ENCODE results near the gene CACNA1G. TPM values are rescaled to one million over a fixed set of nuclear protein-coding genes. Genes with fewer than 3 reads are reported as not detected.

CACNA1G gene
- total and polyA plus RNA-seq, 2 donors (not counting 3 experiments of a cell fraction or from before 2014, with no cell fraction given): not detected

GRCh38 chr17:50627782-50628601 lies 67.5 kb downstream of the CACNA1G start:
- H3K4me3 ChIP-seq (replicated peaks in 1 of 3; ENCODE audit: insufficient read depth in 1 of 3, low read depth in 1 of 3, low read length in 3 of 3): no peak overlapping the region
- H3K9ac ChIP-seq (replicated peaks; ENCODE audit: extremely low read depth, insufficient read depth, low read length): no peak overlapping the region
- dilution Hi-C loops (cut with MboI; ENCODE audit: extremely low pct_ligation_motif_present, low sequenced_read_pairs) (no loop called here), intact Hi-C loops (cut with micrococcal nuclease) (no loop called here)
- H4K20me1 ChIP-seq (replicated peaks; ENCODE audit: control insufficient read depth, extremely low read depth, insufficient read depth, low read length): no peaks in the 10 kb centered on the region
- FAIRE-seq: no peak
- TF ChIP-seq POLR2AphosphoS5 (IDR thresholded peaks at IDR 0.05; ENCODE audit: insufficient read depth, low read depth, low read length) (no peak), EZH2 (IDR thresholded peaks at IDR 0.05; ENCODE audit: borderline replicate concordance, low read depth, low read length, severe bottlenecking) (no peak), MYC (IDR thresholded peaks at IDR 0.05; ENCODE audit: low read depth, low read length) (no peak), GATA2 (IDR thresholded peaks at IDR 0.05; ENCODE audit: insufficient read depth, insufficient read length, low read depth, low read length) (no peak), CTCF (IDR thresholded peaks at IDR 0.05; ENCODE audit: extremely low read depth in 1 of 2, insufficient read depth in 1 of 2, low read depth in 1 of 2, low read length in 2 of 2) (no peak), JUN (IDR thresholded peaks at IDR 0.05; ENCODE audit: borderline replicate concordance, insufficient read depth, insufficient read length, low read depth) (no peak), MAX (IDR thresholded peaks at IDR 0.05; ENCODE audit: insufficient read depth, insufficient read length) (no peak), POLR2A (IDR thresholded peaks at IDR 0.05; ENCODE audit: low read depth, low read length) (no peak), FOS (IDR thresholded peaks at IDR 0.05; ENCODE audit: borderline replicate concordance, insufficient read depth, low read length) (no peak)
- no peak overlapping the region for H3K4me2 ChIP-seq (ENCODE audit: insufficient read depth, low read length)
- H2AFZ ChIP-seq (ENCODE audit: low read depth, low read length): no peak overlapping the region
- no peak for DNase-seq (ENCODE audit: low read depth, low spot score)
- H3K9me3 ChIP-seq (replicated peaks; ENCODE audit: control insufficient read depth, insufficient read depth, low read length): no peaks in the 10 kb centered on the region
- H3K79me2 ChIP-seq (ENCODE audit: control insufficient read depth, insufficient read depth, low read length): no peaks in the 10 kb centered on the region
- no peak overlapping the region for H3K27ac ChIP-seq (ENCODE audit: insufficient read depth, low read depth, low read length)
- no peaks in the 10 kb centered on the region for H3K36me3 ChIP-seq (ENCODE audit: control insufficient read depth in 2 of 2, extremely low read depth in 1 of 2, insufficient read depth in 2 of 2, low read length in 2 of 2)
- ChIA-PET CTCF (interaction anchor here (0.8 to 10.3 kb wide), 18 partner anchors 8 to 146 kb away, joined by 3 to 398 read pairs (median 6); partner anchors contain the start of gene SPATA20), POLR2A (no interaction called here)
- BruUV-seq (replicated peaks): no TSS peak
- H3K4me1 ChIP-seq (ENCODE audit: control insufficient read depth, extremely low read depth, insufficient read depth, low read length): peaks cover 12% of the 10 kb centered on the region
- H3K27me3 ChIP-seq (ENCODE audit: control insufficient read depth in 2 of 2, insufficient read depth in 2 of 2, low read length in 2 of 2): peaks cover 0 to 5% of the 10 kb centered on the region in 2 experiments
- H3K9me1 ChIP-seq (replicated peaks; ENCODE audit: control insufficient read depth, extremely low read depth, insufficient read depth, low read length): no peaks in the 10 kb centered on the region

All from endothelial cell of umbilical vein (primary cell).